GM18870 (cell line): ENCODE data around the gene EPHA1.
"Not testable (repeated sequence)": the region's sequence is repeated elsewhere in the genome, so short reads cannot be mapped to it uniquely, and the experiment has no call there.

Experiments used
- ATAC-seq: cut with Tn5 transposase; IDR thresholded peaks from one replicate; pipeline ENCODE4 v1.9.1; 2021; ENCODE audit warnings: moderate library complexity; ENCODE audit not compliant: unreplicated experiment

Gene EPHA1

GRCh38 chr7:143406002-143406357, 2.7 kb downstream of the EPHA1 start:
- no peak for ATAC-seq

DNA sequence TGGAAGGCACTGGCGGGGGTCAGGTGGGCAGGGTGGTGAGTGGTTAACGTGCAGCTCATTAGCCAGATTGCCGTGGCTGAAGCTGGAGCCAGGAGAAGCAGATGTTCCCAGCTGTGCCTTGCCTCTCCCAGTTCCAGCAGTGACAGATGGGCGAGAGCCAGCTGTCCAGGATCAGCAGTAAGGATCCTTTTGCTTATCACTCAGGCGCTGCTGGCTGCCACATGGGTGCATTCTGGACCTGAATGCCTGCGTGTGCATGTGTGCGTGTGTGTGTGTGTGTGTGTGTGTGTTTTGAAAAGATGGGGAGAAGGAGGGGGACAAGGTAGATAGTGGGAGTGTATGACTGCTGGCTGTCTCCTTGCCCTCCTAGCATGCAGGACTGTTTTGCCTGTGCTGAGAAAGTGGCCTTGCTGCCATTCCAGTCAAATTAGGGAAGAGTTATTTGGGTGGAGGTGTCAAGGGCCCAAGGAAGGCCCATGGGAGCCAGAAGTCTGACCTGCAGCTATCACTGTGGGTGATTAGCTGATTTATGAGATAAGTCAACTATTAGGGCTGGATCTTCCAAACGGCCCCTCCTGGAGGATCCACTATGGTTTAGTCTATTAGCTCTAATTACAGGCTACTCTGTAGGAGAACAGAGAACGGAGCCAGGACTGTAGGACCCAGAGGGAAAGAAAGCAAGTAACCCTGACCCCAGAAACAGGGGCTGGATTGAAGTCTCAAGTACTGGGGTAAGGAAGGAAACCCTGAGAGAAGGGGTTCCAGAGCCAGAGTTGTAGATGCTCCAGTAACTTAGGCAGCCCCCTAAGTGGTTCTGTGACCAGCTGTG, 3.3 kb downstream of the EPHA1 start:
- no peak for ATAC-seq

DNA sequence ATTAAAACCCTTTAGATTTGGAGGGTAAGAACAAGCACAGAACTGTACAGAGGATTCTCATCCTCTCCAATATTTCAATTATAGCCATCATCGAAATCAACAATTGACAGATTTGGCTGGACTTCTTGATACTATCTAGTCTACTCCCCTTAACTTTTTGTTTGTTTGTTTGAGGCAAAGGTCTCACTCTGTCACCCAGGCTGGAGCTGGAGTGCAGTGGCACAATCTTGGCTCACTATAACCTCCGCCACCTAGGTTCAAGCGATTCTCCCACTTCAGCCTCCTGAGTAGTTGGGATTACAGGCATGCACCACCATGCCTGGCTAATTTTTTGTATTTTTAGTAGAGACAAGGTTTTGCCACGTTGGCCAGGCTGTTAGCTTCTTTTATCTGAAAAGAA, 6.4 kb downstream of the EPHA1 start:
- ATAC-seq = not testable (repeated sequence)

DNA sequence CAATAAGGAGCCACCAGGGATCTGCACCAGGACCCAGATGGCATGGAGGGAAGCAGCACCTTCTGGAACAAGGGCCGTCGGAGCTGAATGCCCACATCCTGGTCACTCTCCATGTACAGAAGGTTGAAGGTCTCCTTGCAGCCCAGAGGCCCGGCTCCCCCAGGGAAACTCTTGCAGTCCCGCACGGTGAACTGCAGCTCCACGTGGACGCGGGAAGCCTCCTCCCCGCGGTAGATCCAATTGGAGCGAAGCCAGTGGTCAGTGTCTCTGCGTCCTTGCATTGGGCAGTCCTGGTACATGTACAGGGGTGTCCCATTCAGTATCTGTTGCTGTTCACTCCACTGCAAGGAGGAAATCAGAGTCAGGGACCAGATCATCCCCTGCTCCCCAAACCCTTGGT, 7.4 kb downstream of the EPHA1 start:
- ATAC-seq = no peak

DNA sequence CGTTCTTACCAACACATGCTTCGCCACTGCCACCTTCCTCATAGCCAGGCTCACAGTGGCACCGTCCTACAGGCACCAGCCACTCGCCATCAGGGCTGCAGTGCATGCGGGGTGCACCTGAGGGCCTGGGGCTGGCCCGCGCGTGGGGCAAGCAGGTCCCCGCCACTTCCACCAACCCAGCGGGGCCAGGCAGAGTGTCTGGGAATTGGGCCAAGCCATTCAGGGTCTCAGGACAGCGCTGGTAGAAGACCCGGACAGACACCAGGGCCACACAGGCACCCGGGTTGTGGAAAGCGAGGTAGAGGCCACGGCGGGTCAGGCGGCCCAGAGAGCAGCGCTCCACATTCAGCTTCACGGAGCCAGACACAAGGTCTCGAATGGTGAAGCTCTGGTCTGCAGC, 9.0 kb downstream of the EPHA1 start:
- no peak for ATAC-seq

GRCh38 chr7:143399151-143399550, 9.5 kb downstream of the EPHA1 start:
- no peak for ATAC-seq

DNA sequence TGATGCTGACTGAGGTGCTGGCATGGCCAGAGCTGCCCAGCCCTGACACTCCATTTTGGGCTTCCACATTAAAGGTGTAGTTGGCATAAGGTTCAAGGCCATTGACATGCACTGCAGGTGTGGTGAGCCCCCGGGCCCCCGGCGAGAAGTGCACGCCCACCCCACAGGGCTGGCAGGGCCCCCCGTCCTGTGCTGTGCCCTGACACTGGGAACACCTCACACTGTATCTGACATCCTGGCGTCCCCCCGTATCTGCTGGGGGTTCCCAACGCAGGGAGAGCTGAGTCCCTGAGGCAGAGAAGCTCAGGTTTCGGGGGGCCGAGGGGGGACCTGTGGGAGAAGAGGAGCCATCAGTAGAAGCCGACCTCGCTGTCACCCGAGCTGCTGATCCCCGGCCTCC, 10.0 kb downstream of the EPHA1 start:
- ATAC-seq = no peak

- no peak for ATAC-seq
Measured at GRCh38 chr7:143397710-143398530, 10.7 kb downstream of the EPHA1 start.

GRCh38 chr7:143396625-143397556, 11.8 kb downstream of the EPHA1 start:
- ATAC-seq = no peak

DNA sequence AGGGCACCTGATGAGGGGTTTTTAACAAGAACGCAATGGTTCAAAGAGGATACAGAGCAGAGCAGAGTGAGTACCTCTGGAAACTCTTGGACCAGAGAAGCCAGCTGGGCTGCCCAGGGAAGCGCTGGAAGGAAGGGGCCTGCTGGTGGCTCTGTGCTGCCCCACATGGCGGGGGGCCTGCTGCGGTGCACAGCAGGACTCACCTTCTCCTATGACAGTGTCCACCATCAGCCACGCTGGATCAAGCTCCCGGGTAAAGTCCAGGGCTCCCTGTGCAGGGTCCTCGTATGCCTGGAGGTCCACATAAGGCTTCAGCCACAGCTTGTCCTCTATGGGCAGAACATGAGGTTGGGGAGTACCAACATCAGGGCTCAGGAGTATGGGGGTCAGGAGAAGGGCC, 12.5 kb downstream of the EPHA1 start:
- no peak for ATAC-seq

DNA sequence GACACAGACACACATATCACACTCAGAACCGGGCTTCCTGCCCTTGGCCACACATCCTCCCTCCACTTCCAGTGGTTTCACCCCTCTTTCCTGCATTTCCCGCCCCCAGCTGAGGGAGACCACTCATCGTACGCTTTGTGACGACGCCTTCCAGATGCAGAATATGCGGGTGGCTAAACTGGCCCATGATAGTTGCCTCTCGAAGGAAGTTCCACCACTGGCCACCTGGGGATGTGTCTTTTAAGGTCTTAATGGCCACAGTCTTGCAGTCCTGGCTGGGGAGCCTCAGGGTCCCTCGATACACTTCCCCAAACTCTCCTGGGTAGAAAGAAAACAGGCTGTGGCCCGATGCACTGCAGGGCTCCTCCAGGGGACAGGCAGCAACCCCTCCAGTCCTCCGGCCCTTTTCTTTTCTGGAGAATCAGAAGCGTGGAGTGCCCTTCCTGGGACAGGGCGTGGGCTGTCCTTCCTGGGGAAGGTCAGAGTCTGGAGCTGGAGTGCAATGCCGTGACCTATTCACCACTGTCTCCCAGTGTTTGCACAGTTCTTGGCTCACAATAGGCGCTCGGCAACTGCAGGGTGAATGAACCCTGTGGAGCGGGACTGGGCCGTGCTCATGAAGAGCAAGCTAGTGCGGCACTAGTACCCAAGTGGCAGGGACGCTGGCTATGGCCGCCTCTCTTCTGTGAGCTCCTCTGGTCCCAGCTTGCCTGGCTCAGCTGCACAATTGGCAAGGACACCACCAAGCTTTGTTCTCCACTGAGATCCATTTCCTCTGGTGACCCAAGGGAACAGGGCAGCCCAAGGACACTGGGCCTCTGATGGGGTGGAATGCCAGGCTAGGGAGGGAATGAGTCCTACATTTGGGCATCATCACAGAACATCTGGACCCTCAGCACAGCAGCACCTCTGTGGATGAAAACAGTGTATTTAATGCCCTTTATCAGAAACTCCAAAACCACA, 13.2 kb downstream of the EPHA1 start:
- no peak for ATAC-seq

- ATAC-seq = no peak
Measured at GRCh38 chr7:143394777-143395176, 13.9 kb downstream of the EPHA1 start.

GRCh38 chr7:143394068-143394467, 14.6 kb downstream of the EPHA1 start:
- ATAC-seq = no peak

GRCh38 chr7:143393267-143394041, 15.2 kb downstream of the EPHA1 start:
- ATAC-seq = no peak

DNA sequence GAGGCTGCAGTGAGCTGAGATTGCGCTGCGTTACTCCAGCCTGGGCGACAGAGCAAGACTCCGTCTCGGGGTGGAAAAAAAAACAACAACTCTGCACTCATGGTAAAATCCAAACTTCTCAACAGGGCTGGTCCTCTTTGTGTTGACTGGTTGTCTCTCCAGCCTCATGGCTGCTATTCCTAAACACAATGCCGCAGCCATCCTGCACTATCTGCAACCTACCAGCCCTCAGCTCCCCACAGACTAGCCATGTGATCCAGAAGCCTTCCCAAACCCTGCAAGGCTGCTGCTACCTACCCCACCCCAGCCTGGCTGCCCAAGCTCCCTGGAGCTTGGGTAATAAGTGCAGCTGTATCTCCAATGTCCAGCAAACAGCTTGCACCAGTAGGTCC, 15.8 kb downstream of the EPHA1 start:
- no peak for ATAC-seq

GRCh38 chr7:143392427-143392826, 16.2 kb downstream of the EPHA1 start:
- ATAC-seq = not testable (repeated sequence)

DNA sequence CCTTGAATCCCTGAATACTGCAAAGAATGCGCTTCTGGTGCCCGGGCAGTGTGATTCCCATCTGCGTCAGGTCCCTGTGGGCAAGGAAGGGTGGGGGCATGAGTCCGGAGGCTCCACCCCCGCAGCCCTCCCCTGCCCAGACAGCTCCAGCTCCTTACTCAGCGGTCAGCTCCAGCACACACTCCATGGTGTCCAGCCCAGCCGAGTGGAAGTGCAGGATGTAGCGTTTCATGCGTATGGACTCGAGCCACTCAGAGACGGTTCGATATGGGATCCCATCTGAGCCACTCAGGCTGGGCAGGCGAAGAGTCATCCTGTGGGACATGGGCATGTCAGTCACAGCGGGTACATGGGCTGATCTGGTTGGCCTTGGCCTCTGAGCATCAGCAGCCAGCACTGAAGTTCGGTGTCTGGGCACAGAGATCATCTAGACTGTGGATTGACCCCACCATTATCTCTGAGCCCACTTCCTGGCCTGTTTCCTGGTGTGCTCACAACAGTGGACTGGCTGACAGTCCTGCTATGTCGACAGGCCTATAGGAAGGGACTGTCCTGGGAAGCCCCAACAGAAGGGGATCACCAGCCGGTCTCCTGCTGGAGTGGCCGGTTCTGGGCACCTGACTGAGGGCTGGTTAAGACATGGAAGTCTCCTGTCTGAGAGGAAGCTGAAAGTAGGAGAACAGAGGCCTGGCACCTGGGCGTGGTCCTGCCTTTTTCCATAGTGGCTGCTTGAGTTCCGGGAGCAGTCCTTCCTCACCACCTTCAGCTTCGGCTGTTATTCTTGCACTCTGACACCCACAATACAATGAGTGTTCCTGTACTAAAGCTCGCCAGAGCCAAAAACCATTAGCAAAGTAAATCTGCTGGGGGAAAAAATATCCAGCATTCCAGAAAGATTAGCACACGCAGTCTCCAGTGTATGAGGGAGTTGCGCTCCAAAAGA, 16.9 kb downstream of the EPHA1 start:
- no peak for ATAC-seq

- no peak for ATAC-seq
Measured at GRCh38 chr7:143390773-143391317, 17.8 kb downstream of the EPHA1 start.
